Karpas-422 (cell line): ENCODE results near the gene POPDC3. TPM values are rescaled to one million over a fixed set of nuclear protein-coding genes. Genes with fewer than 3 reads are reported as not detected.
"Not testable (repeated sequence)": the region's sequence is repeated elsewhere in the genome, so short reads cannot be mapped to it uniquely, and the experiment has no call there.

Source experiments
- DNase-seq: peaks from one replicate; pipeline ENCODE4 v3.0.0-alpha.2; 2015
- H2AFZ ChIP-seq: fragments of 200-600 bp; sonication (generic); 2 replicates; pipeline ENCODE4 v1.6.1; 2014; ENCODE audit warnings: antibody characterized with exemption, low read length, mixed read lengths
- H3K27ac ChIP-seq: fragments of 200-600 bp; sonication (generic); 2 replicates; pipeline ENCODE4 v1.5.1; 2014; ENCODE audit warnings: mild to moderate bottlenecking, low read length, moderate library complexity
- H3K27me3 ChIP-seq: fragments of 200-600 bp; sonication (generic); 2 replicates; pipeline ENCODE4 v1.6.1; 2014; ENCODE audit warnings: low read length, mixed read lengths
- H3K36me3 ChIP-seq: fragments of 200-600 bp; sonication (generic); 2 replicates; pipeline ENCODE4 v1.6.1; 2014; ENCODE audit warnings: low read length, mixed read lengths; ENCODE audit not compliant: insufficient read depth
- H3K4me1 ChIP-seq: fragments of 200-600 bp; sonication (generic); 2 replicates; pipeline ENCODE4 v1.6.1; 2014; ENCODE audit warnings: mild to moderate bottlenecking, low read length, mixed read lengths
- H3K4me2 ChIP-seq: fragments of 200-600 bp; sonication (generic); 2 replicates; pipeline ENCODE4 v1.6.1; 2014; ENCODE audit warnings: low read length, low read depth, mild to moderate bottlenecking; ENCODE audit not compliant: poor library complexity, severe bottlenecking
- H3K4me3 ChIP-seq: fragments of 200-600 bp; sonication (generic); 2 replicates; pipeline ENCODE4 v1.5.1; 2014; ENCODE audit warnings: mild to moderate bottlenecking, antibody characterized with exemption, low read length, mixed read lengths
- H3K79me2 ChIP-seq: fragments of 200-600 bp; sonication (generic); 2 replicates; pipeline ENCODE4 v1.6.1; 2014; ENCODE audit warnings: mild to moderate bottlenecking, low read length, mixed read lengths
- H3K9ac ChIP-seq: fragments of 200-600 bp; sonication (generic); 2 replicates; pipeline ENCODE4 v1.6.0; 2014; ENCODE audit warnings: low read length
- H3K9me2 ChIP-seq: fragments of 200-600 bp; sonication (generic), shearing (Covaris generic); replicated peaks from 2 replicates; pipeline ENCODE4 v1.6.0; 2014; ENCODE audit warnings: mild to moderate bottlenecking, low read length, moderate library complexity; ENCODE audit not compliant: insufficient read depth
- H3K9me3 ChIP-seq: fragments of 300-700, 200-600 bp; sonication (generic); 2 replicates; pipeline ENCODE4 v1.6.1; 2014; ENCODE audit warnings: low read length, mixed read lengths
- H4K20me1 ChIP-seq: fragments of 200-600 bp; sonication (generic); 2 replicates; pipeline ENCODE4 v1.6.1; 2014; ENCODE audit warnings: mild to moderate bottlenecking, antibody characterized with exemption, low read length, low read depth; ENCODE audit not compliant: insufficient read depth
- total RNA-seq: library from RNA; depleted of rRNA; stranded (reverse); fragments of >200 nt; shearing (Covaris generic); gene quantifications from 2 replicates; pipeline ENCODE4 v1.2.3, GENCODE V29; 2014; ENCODE audit warnings: low replicate concordance

The POPDC3 gene
- total RNA-seq, 1 experiment from 2014 or later: not detected

- Histone ChIP-seq H3K27me3 (no peaks in the 10 kb centered on the region), H3K79me2 (no peaks in the 10 kb centered on the region), H3K9me2 (no peaks in the 10 kb centered on the region), H3K9ac (no peak overlapping the region), H2AFZ (no peak overlapping the region), H3K4me2 (no peak overlapping the region), H3K36me3 (no peaks in the 10 kb centered on the region), H4K20me1 (no peaks in the 10 kb centered on the region), H3K27ac (no peak overlapping the region), H3K9me3 (no peaks in the 10 kb centered on the region), H3K4me1 (no peaks in the 10 kb centered on the region), H3K4me3 (no peak overlapping the region)
- no peak for DNase-seq
Measured at GRCh38 chr6:105178110-105178509, 1.7 kb downstream of the POPDC3 start.

GRCh38 chr6:105177556-105177955, 2.3 kb downstream of the POPDC3 start:
- Histone ChIP-seq H3K4me2 (no peak overlapping the region), H2AFZ (no peak overlapping the region), H3K79me2 (no peaks in the 10 kb centered on the region), H3K27ac (no peak overlapping the region), H3K9me2 (no peaks in the 10 kb centered on the region), H3K4me1 (no peaks in the 10 kb centered on the region), H4K20me1 (no peaks in the 10 kb centered on the region), H3K27me3 (no peaks in the 10 kb centered on the region), H3K9ac (no peak overlapping the region), H3K36me3 (no peaks in the 10 kb centered on the region), H3K4me3 (no peak overlapping the region), H3K9me3 (no peaks in the 10 kb centered on the region)
- DNase-seq: no peak

GRCh38 chr6:105174512-105174911, 5.3 kb downstream of the POPDC3 start:
- H3K79me2 ChIP-seq: no peaks in the 10 kb centered on the region
- no peak overlapping the region for H3K4me3 ChIP-seq
- no peak for DNase-seq
- no peaks in the 10 kb centered on the region for H3K4me1 ChIP-seq
- no peaks in the 10 kb centered on the region for H3K27me3 ChIP-seq
- no peaks in the 10 kb centered on the region for H3K9me3 ChIP-seq
- no peaks in the 10 kb centered on the region for H4K20me1 ChIP-seq
- H3K4me2 ChIP-seq: no peak overlapping the region
- no peaks in the 10 kb centered on the region for H3K36me3 ChIP-seq
- H3K9me2 ChIP-seq: no peaks in the 10 kb centered on the region
- no peak overlapping the region for H3K27ac ChIP-seq
- no peak overlapping the region for H2AFZ ChIP-seq
- H3K9ac ChIP-seq: no peak overlapping the region

- H3K4me1 ChIP-seq, DNase-seq, H4K20me1 ChIP-seq, H3K27me3 ChIP-seq, H3K27ac ChIP-seq, H3K9me2 ChIP-seq, H3K9me3 ChIP-seq, H3K4me2 ChIP-seq, H2AFZ ChIP-seq, H3K4me3 ChIP-seq, H3K36me3 ChIP-seq, H3K79me2 ChIP-seq, H3K9ac ChIP-seq: not testable (repeated sequence)
Measured at GRCh38 chr6:105172515-105172914, 7.3 kb downstream of the POPDC3 start.

GRCh38 chr6:105170059-105170458, 9.8 kb downstream of the POPDC3 start:
- Histone ChIP-seq H3K36me3 (no peaks in the 10 kb centered on the region), H3K79me2 (no peaks in the 10 kb centered on the region), H3K4me1 (no peaks in the 10 kb centered on the region), H2AFZ (no peak overlapping the region), H3K9ac (no peak overlapping the region), H4K20me1 (no peaks in the 10 kb centered on the region), H3K9me2 (no peaks in the 10 kb centered on the region), H3K27ac (no peak overlapping the region), H3K9me3 (no peaks in the 10 kb centered on the region), H3K4me3 (no peak overlapping the region), H3K27me3 (no peaks in the 10 kb centered on the region), H3K4me2 (no peak overlapping the region)
- no peak for DNase-seq

GRCh38 chr6:105167914-105168313, 11.9 kb downstream of the POPDC3 start:
- H3K9ac ChIP-seq: no peak overlapping the region
- H3K9me3 ChIP-seq: no peaks in the 10 kb centered on the region
- H3K79me2 ChIP-seq: no peaks in the 10 kb centered on the region
- no peaks in the 10 kb centered on the region for H3K9me2 ChIP-seq
- no peaks in the 10 kb centered on the region for H3K27me3 ChIP-seq
- H3K4me3 ChIP-seq: no peak overlapping the region
- H2AFZ ChIP-seq: no peak overlapping the region
- no peak overlapping the region for H3K27ac ChIP-seq
- no peaks in the 10 kb centered on the region for H4K20me1 ChIP-seq
- DNase-seq: no peak
- no peak overlapping the region for H3K4me2 ChIP-seq
- H3K4me1 ChIP-seq: no peaks in the 10 kb centered on the region
- no peaks in the 10 kb centered on the region for H3K36me3 ChIP-seq

- DNase-seq: no peak
- no peaks in the 10 kb centered on the region for H3K27me3 ChIP-seq
- no peak overlapping the region for H3K4me3 ChIP-seq
- no peak overlapping the region for H3K4me2 ChIP-seq
- H3K9ac ChIP-seq: no peak overlapping the region
- H4K20me1 ChIP-seq: no peaks in the 10 kb centered on the region
- no peaks in the 10 kb centered on the region for H3K4me1 ChIP-seq
- no peaks in the 10 kb centered on the region for H3K9me2 ChIP-seq
- no peak overlapping the region for H2AFZ ChIP-seq
- no peaks in the 10 kb centered on the region for H3K36me3 ChIP-seq
- no peaks in the 10 kb centered on the region for H3K9me3 ChIP-seq
- no peaks in the 10 kb centered on the region for H3K79me2 ChIP-seq
- H3K27ac ChIP-seq: no peak overlapping the region
Measured at GRCh38 chr6:105164418-105164817, 15.4 kb downstream of the POPDC3 start.

GRCh38 chr6:105163183-105163582, 16.6 kb downstream of the POPDC3 start:
- H3K9me2 ChIP-seq: no peaks in the 10 kb centered on the region
- no peaks in the 10 kb centered on the region for H3K36me3 ChIP-seq
- no peak overlapping the region for H3K27ac ChIP-seq
- DNase-seq: no peak
- H3K9ac ChIP-seq: no peak overlapping the region
- no peak overlapping the region for H3K4me3 ChIP-seq
- H3K9me3 ChIP-seq: no peaks in the 10 kb centered on the region
- no peaks in the 10 kb centered on the region for H4K20me1 ChIP-seq
- no peaks in the 10 kb centered on the region for H3K79me2 ChIP-seq
- no peaks in the 10 kb centered on the region for H3K4me1 ChIP-seq
- no peak overlapping the region for H3K4me2 ChIP-seq
- H2AFZ ChIP-seq: no peak overlapping the region
- H3K27me3 ChIP-seq: no peaks in the 10 kb centered on the region

GRCh38 chr6:105162377-105162776, 17.4 kb downstream of the POPDC3 start:
- H3K27ac ChIP-seq: no peak overlapping the region
- no peaks in the 10 kb centered on the region for H3K79me2 ChIP-seq
- no peak overlapping the region for H3K9ac ChIP-seq
- H3K9me2 ChIP-seq: no peaks in the 10 kb centered on the region
- DNase-seq: no peak
- no peak overlapping the region for H2AFZ ChIP-seq
- no peak overlapping the region for H3K4me3 ChIP-seq
- no peaks in the 10 kb centered on the region for H3K36me3 ChIP-seq
- H4K20me1 ChIP-seq: no peaks in the 10 kb centered on the region
- H3K4me1 ChIP-seq: no peaks in the 10 kb centered on the region
- H3K4me2 ChIP-seq: no peak overlapping the region
- no peaks in the 10 kb centered on the region for H3K27me3 ChIP-seq
- no peaks in the 10 kb centered on the region for H3K9me3 ChIP-seq
